Measurements from ENCODE around the gene ZNF284.
"Not testable (repeated sequence)": the region's sequence is repeated elsewhere in the genome, so short reads cannot be mapped to it uniquely, and the experiment has no call there.

DNA sequence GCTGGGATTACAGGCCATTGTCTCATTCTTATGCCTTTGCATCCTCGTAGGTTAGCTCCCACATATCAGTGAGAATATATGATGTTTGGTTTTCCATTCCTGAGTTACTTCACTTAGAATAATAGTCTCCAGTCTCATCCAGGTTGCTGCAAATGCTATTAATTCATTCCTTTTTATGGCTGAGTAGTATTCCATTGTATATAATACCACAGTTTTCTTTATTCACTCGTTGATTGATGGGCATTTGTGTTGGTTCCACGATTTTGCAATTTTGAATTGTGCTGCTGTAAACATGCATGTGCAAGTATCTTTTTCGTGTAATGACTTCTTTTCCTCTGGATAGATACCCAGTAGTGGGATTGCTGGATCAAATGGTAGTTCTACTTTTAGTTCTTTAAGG is 49.2 kb downstream of the ZNF284 start:
- TF ChIP-seq, protein P1, sequence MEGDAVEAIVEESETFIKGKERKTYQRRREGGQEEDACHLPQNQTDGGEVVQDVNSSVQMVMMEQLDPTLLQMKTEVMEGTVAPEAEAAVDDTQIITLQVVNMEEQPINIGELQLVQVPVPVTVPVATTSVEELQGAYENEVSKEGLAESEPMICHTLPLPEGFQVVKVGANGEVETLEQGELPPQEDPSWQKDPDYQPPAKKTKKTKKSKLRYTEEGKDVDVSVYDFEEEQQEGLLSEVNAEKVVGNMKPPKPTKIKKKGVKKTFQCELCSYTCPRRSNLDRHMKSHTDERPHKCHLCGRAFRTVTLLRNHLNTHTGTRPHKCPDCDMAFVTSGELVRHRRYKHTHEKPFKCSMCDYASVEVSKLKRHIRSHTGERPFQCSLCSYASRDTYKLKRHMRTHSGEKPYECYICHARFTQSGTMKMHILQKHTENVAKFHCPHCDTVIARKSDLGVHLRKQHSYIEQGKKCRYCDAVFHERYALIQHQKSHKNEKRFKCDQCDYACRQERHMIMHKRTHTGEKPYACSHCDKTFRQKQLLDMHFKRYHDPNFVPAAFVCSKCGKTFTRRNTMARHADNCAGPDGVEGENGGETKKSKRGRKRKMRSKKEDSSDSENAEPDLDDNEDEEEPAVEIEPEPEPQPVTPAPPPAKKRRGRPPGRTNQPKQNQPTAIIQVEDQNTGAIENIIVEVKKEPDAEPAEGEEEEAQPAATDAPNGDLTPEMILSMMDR (IDR thresholded peaks at IDR 0.05): not testable (repeated sequence)
- TF ChIP-seq POLR2A (IDR thresholded peaks at IDR 0.05): not testable (repeated sequence)
